Loucy (cell line): ENCODE measurements around the gene DUSP5.

Experiments
- H2AFZ ChIP-seq: fragments of 200-600 bp; sonication (generic); 2 replicates; pipeline ENCODE4 v1.6.0; 2016; ENCODE audit warnings: antibody characterized with exemption, mild to moderate bottlenecking, low read length, moderate library complexity
- H3F3A ChIP-seq: fragments of 200-600 bp; 2 replicates; pipeline ENCODE4 v1.6.0; 2016; ENCODE audit warnings: antibody characterized with exemption, low read depth, mild to moderate bottlenecking
- H3K27me3 ChIP-seq: fragments of 200-600 bp; sonication (generic); 2 replicates; pipeline ENCODE4 v1.6.1; 2014; ENCODE audit warnings: low read length, mild to moderate bottlenecking; ENCODE audit not compliant: insufficient read depth, poor library complexity, severe bottlenecking
- H3K36me3 ChIP-seq: fragments of 200-600 bp; sonication (generic); 2 replicates; pipeline ENCODE4 v1.6.1; 2016; ENCODE audit warnings: low read length; ENCODE audit not compliant: insufficient read depth
- H3K4me1 ChIP-seq: fragments of 200-600 bp; sonication (generic); 2 replicates; pipeline ENCODE4 v1.5.1; 2014; ENCODE audit warnings: low read length, mild to moderate bottlenecking; ENCODE audit not compliant: insufficient read depth, poor library complexity, severe bottlenecking
- H3K4me2 ChIP-seq: fragments of 200-600 bp; sonication (generic); 2 replicates; pipeline ENCODE4 v1.6.0; 2014; ENCODE audit warnings: antibody characterized with exemption, low read length, low read depth, mild to moderate bottlenecking; ENCODE audit not compliant: poor library complexity, severe bottlenecking
- H3K4me3 ChIP-seq: fragments of 200-600 bp; sonication (generic); 2 replicates; pipeline ENCODE4 v1.5.1; 2014; ENCODE audit warnings: low read length, mild to moderate bottlenecking, mixed read lengths; ENCODE audit not compliant: poor library complexity, severe bottlenecking
- H3K79me2 ChIP-seq: fragments of 200-600 bp; sonication (generic); 2 replicates; pipeline ENCODE4 v1.6.1; 2014; ENCODE audit warnings: low read length; ENCODE audit not compliant: insufficient read depth
- H3K9ac ChIP-seq: fragments of 200-600 bp; sonication (generic); 2 replicates; pipeline ENCODE4 v1.6.0; 2014; ENCODE audit warnings: mild to moderate bottlenecking, low read depth, low read length, moderate library complexity; ENCODE audit not compliant: poor library complexity, severe bottlenecking
- H3K9me2 ChIP-seq: fragments of 200-600 bp; sonication (generic); replicated peaks from 2 replicates; pipeline ENCODE4 v1.6.1; 2016; ENCODE audit warnings: low read depth, low read length, mixed read lengths
- H3K9me3 ChIP-seq: fragments of 200-600 bp; sonication (generic); 2 replicates; pipeline ENCODE4 v1.6.1; 2014; ENCODE audit warnings: mild to moderate bottlenecking, antibody characterized with exemption, low read length, low read depth; ENCODE audit not compliant: insufficient read depth
- H4K20me1 ChIP-seq: fragments of 200-600 bp; sonication (generic); 2 replicates; pipeline ENCODE4 v1.6.0; 2014; ENCODE audit warnings: antibody characterized with exemption, low read length, mild to moderate bottlenecking; ENCODE audit not compliant: insufficient read depth, poor library complexity, severe bottlenecking
- EZH2phosphoT487 ChIP-seq: fragments of 200-600 bp; IDR thresholded peaks from 2 replicates; pipeline ENCODE4 v1.6.1; 2018; ENCODE audit warnings: antibody characterized with exemption, mild to moderate bottlenecking, moderate library complexity, borderline replicate concordance
- TF ChIP-seq, protein P1 (sequence below): fragments of 200-600 bp; sonication (generic); conservative IDR thresholded peaks from 2 replicates; pipeline ENCODE4 v1.5.1; 2014; ENCODE audit warnings: mild to moderate bottlenecking, antibody characterized with exemption, low read length

DUSP5 gene

DNA sequence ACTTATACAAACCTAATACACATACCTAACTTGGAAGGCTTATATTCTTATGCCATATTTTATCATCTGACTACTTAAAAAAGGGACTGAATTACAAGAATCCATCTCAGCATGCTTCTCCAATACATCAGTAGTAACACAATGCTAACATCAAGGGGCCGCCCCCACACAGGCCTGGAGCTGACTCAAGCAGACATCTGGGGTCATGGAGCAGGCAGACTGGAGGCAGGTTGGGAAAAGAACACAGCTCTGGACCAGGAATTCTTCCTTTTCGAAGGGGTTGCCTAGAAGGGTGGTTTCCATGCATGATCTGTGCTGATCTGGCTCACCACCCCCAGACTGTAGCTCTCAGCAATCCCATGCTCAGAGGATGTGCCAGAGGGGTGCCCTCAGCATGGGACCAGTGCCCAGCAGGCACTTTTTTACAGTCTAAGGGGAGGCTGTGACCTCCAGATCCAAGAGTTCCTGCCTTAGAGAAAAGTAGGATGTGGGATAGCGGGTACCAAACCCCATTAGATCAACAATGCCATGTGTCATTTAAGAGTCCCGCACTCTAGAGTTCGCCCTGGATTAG lies 26.1 kb upstream of the DUSP5 start:
- no peak overlapping the region for H3K9ac ChIP-seq
- H3K36me3 ChIP-seq, result no peaks in the 10 kb centered on the region
- no peak overlapping the region for H3K4me2 ChIP-seq
- no peaks in the 10 kb centered on the region for H3K4me1 ChIP-seq
- no peaks in the 10 kb centered on the region for H4K20me1 ChIP-seq
- no peaks in the 10 kb centered on the region; the same call in 1 of the 2 replicates for H3K9me3 ChIP-seq
- TF ChIP-seq EZH2phosphoT487, result no peak
- TF ChIP-seq, protein P1, sequence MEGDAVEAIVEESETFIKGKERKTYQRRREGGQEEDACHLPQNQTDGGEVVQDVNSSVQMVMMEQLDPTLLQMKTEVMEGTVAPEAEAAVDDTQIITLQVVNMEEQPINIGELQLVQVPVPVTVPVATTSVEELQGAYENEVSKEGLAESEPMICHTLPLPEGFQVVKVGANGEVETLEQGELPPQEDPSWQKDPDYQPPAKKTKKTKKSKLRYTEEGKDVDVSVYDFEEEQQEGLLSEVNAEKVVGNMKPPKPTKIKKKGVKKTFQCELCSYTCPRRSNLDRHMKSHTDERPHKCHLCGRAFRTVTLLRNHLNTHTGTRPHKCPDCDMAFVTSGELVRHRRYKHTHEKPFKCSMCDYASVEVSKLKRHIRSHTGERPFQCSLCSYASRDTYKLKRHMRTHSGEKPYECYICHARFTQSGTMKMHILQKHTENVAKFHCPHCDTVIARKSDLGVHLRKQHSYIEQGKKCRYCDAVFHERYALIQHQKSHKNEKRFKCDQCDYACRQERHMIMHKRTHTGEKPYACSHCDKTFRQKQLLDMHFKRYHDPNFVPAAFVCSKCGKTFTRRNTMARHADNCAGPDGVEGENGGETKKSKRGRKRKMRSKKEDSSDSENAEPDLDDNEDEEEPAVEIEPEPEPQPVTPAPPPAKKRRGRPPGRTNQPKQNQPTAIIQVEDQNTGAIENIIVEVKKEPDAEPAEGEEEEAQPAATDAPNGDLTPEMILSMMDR, result no peak
- H3F3A ChIP-seq, result no peaks in the 10 kb centered on the region
- H2AFZ ChIP-seq, result no peak overlapping the region
- no peak overlapping the region for H3K4me3 ChIP-seq
- H3K79me2 ChIP-seq, result no peaks in the 10 kb centered on the region
- no peaks in the 10 kb centered on the region for H3K9me2 ChIP-seq
- no peaks in the 10 kb centered on the region for H3K27me3 ChIP-seq

DNA sequence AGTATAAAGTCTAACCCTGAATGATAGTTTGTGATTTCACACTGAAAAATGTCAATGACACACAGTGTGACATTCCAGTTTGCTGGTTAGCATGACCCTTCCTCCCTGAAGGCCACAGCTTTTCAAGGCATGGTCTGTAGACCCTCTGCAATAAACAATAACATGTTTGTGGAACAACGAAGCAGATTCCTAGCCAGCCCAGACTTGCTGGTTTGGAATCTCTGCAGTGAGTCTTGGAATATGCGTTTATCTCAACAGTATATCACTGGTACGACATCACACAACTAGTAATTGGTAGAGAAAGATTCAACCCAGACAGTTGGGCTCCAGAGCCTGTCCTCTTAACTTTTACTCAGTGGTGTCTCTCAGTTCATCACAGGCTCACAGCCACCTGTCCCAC lies 23.7 kb upstream of the DUSP5 start:
- H3K4me1 ChIP-seq, result no peaks in the 10 kb centered on the region
- no peaks in the 10 kb centered on the region for H3K36me3 ChIP-seq
- no peak overlapping the region for H3K9ac ChIP-seq
- no peaks in the 10 kb centered on the region for H4K20me1 ChIP-seq
- TF ChIP-seq EZH2phosphoT487, result no peak
- TF ChIP-seq, protein P1, result no peak
- no peaks in the 10 kb centered on the region; the same call in 1 of the 2 replicates for H3K9me3 ChIP-seq
- no peaks in the 10 kb centered on the region for H3F3A ChIP-seq
- H2AFZ ChIP-seq, result no peak overlapping the region
- H3K9me2 ChIP-seq, result no peaks in the 10 kb centered on the region
- no peaks in the 10 kb centered on the region for H3K79me2 ChIP-seq
- H3K27me3 ChIP-seq, result no peaks in the 10 kb centered on the region
- H3K4me3 ChIP-seq, result no peak overlapping the region
- no peak overlapping the region for H3K4me2 ChIP-seq

DNA sequence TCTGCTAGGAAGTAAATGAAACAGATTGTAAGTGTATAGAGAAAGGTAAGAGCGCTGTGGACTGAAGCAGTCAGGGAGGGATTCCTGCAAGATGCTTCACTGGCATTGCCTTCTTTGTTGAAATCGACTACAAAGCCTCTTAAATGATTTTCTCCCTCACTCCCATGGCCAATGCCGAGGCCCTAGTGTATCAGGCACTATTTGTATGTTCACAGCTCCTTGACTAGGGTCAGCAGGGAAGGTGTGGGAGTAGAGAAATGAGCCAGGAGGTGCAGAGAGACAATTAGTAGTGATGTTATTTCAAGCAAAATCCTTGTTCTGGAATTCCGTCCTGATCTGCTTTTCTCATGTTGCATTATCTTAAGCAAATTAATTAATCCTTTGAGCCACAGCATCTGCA lies 22.9 kb upstream of the DUSP5 start:
- Histone ChIP-seq H3K36me3 (no peaks in the 10 kb centered on the region), H3K4me1 (no peaks in the 10 kb centered on the region), H3K9me2 (no peaks in the 10 kb centered on the region), H3K27me3 (no peaks in the 10 kb centered on the region), H2AFZ (no peak overlapping the region), H3K4me3 (no peak overlapping the region), H3F3A (no peaks in the 10 kb centered on the region), H4K20me1 (no peaks in the 10 kb centered on the region), H3K9me3 (no peaks in the 10 kb centered on the region), H3K4me2 (no peak overlapping the region), H3K9ac (no peak overlapping the region), H3K79me2 (no peaks in the 10 kb centered on the region)
- TF ChIP-seq, protein P1, result no peak
- TF ChIP-seq EZH2phosphoT487, result no peak
